A673 (cell line): Measurements from ENCODE around the gene SINHCAF. TPM values are rescaled to one million over a fixed set of nuclear protein-coding genes. Genes with fewer than 3 reads are reported as not detected.
A peak's percentile ranks its signal among the peaks of the same experiment; 100 is the strongest.
"Not testable (repeated sequence)": the region's sequence is repeated elsewhere in the genome, so short reads cannot be mapped to it uniquely, and the experiment has no call there.

Experiments
- Bru-seq: library from RNA; stranded (reverse); fragments of 400-500 nt; gene quantifications from one replicate; lab custom pipeline; 2021; lab: Mats Ljungman, UMichigan
- BruChase-seq, 2 experiments: library from RNA; stranded (reverse); fragments of 400-500 nt; gene quantifications; one replicate each; lab custom pipeline; 2021; lab: Mats Ljungman, UMichigan
- BruUV-seq: library from RNA; stranded (reverse); fragments of 400-500 nt; replicated peaks from 2 replicates; lab custom pipeline; 2021; lab: Mats Ljungman, UMichigan
- CTCF ChIA-PET: fragments of 300-600 bp; sonication (Branson Sonifier 250); formaldehyde crosslinking; loops from one replicate; lab custom pipeline; 2022; ENCODE audit warnings: antibody characterized with exemption; lab: Charles Lee
- POLR2A ChIA-PET: fragments of 300-600 bp; sonication (Branson Sonifier 250); formaldehyde crosslinking; loops from one replicate; lab custom pipeline; 2022; ENCODE audit warnings: antibody characterized with exemption; ENCODE audit not compliant: low non-redundant PET; lab: Charles Lee
- DNase-seq: peaks from one replicate; pipeline ENCODE4 v3.0.0-alpha.2; 2015; ENCODE audit warnings: low spot score
- H3K27ac ChIP-seq: fragments of 200-600 bp; sonication (generic); 2 replicates; pipeline ENCODE4 v1.5.1; 2016; ENCODE audit warnings: mixed run types, low read depth, mild to moderate bottlenecking, mixed read lengths, antibody characterized with exemption, low read length; ENCODE audit not compliant: poor library complexity, severe bottlenecking
- H3K27me3 ChIP-seq: fragments of 200-600 bp; sonication (generic); replicated peaks from 2 replicates; pipeline ENCODE4 v1.6.1; 2017; ENCODE audit warnings: mixed run types, low read depth, mild to moderate bottlenecking, mixed read lengths, antibody characterized with exemption, low read length; ENCODE audit not compliant: insufficient read depth, poor library complexity
- H3K36me3 ChIP-seq: fragments of 200-600 bp; sonication (generic); 2 replicates; pipeline ENCODE4 v1.6.1; 2016; ENCODE audit warnings: mixed run types, mild to moderate bottlenecking, mixed read lengths, antibody characterized with exemption, low read length; ENCODE audit not compliant: insufficient read depth, poor library complexity, severe bottlenecking
- H3K4me1 ChIP-seq: fragments of 200-600 bp; sonication (generic); 2 replicates; pipeline ENCODE4 v1.6.1; 2017; ENCODE audit warnings: mixed run types, mild to moderate bottlenecking, mixed read lengths, antibody characterized with exemption, low read length; ENCODE audit not compliant: insufficient read depth, poor library complexity, severe bottlenecking
- H3K4me3 ChIP-seq: fragments of 200-600 bp; sonication (generic); 2 replicates; pipeline ENCODE4 v1.5.1; 2016; ENCODE audit warnings: low read depth, mixed run types, mild to moderate bottlenecking, mixed read lengths, low read length; ENCODE audit not compliant: poor library complexity, severe bottlenecking
- H3K9me3 ChIP-seq: fragments of 200-600 bp; sonication (generic); 2 replicates; pipeline ENCODE4 v1.6.1; 2016; ENCODE audit warnings: mixed run types, low read depth, mild to moderate bottlenecking, mixed read lengths, antibody characterized with exemption, low read length; ENCODE audit not compliant: poor library complexity, severe bottlenecking
- CTCF ChIP-seq: fragments of 300-800, 200-600 bp; sonication (generic); conservative IDR thresholded peaks from 2 replicates; pipeline ENCODE4 v1.5.1; 2017; ENCODE audit warnings: low read depth, mild to moderate bottlenecking, antibody characterized with exemption, low read length, moderate library complexity, mixed read lengths
- EZH2 ChIP-seq: fragments of 200-600 bp; sonication (generic); IDR thresholded peaks from 2 replicates; pipeline ENCODE4 v1.6.1; 2017; ENCODE audit warnings: borderline replicate concordance, low read depth, mild to moderate bottlenecking, mixed read lengths, antibody characterized with exemption, low read length; ENCODE audit not compliant: poor library complexity, severe bottlenecking
- intact Hi-C: fragments of 100-400 bp; cut with micrococcal nuclease; formaldehyde crosslinking; loops from one replicate; pipeline ENCODE4 v1.10.0; 2022; ENCODE audit not compliant: unreplicated experiment
- long read RNA-seq: library from polyadenylated mRNA; stranded (forward); transcript quantifications from one replicate; pipeline ENCODE4 v2.0.0, GENCODE V29; 2022
- total RNA-seq: library from RNA; stranded (reverse); gene quantifications from 2 replicates; pipeline ENCODE4 v1.2.3, GENCODE V29; 2021

Gene SINHCAF, protein sequence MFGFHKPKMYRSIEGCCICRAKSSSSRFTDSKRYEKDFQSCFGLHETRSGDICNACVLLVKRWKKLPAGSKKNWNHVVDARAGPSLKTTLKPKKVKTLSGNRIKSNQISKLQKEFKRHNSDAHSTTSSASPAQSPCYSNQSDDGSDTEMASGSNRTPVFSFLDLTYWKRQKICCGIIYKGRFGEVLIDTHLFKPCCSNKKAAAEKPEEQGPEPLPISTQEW
- total RNA-seq: 137 and 153 TPM in 2 replicates
- Bru-seq, nascent RNA: percentile 96 among the genes with signal in this experiment
- BruChase-seq, experiment 1, labeled RNA remaining after a 2-hour chase: percentile 95 among the genes with signal in this experiment
- percentile 88 among the genes with signal in this experiment for BruChase-seq, experiment 2, labeled RNA remaining after a 6-hour chase
- long read RNA-seq, transcript SINHCAF-203 (6 exons, 1,555 nt): minor isoform, 8 of 262 reads
- long read RNA-seq, transcript SINHCAF-201 (6 exons, 3,163 nt): major isoform, 202 of 262 reads
- long read RNA-seq, partial matches to known transcripts: 2 of 262 reads
- long read RNA-seq, other reads (novel, unspliced or antisense): 49 of 262 reads

DNA sequence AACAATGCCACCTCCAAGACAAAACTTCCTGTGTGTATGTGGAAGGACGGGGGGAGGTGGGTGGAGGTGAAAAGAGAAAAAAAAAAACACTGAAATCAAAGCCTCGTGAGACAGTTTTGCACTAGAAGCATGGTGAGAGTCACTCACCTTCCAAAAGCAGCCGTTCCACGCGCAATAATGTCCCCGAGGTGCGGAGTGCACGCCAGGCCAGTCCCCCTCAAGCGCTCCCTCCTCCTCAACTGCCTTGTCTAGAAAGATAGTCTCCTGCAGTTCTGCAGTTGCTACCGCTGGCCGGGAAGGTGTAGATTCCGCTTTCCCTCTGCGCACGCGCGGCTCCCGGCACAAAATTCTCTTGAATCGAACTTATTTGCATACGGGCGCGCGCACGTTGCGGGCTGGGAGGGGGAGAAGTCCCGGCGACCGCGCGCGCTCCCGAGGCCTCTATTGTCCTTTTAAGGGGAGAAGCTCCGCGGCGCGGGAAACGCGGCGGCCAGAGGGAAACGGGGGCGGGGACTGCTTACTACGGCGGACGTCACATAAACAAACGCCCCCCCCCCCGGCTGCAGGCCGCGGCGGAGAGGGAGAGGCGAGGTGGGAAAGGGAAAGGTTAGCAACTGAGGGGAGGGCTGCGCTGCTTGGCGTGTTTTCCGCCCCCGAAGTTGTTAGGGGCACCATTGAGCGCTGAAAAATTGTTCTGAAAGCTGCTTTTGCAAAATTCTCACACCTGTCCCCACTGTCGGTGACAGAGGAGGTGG lies at the start of gene SINHCAF:
Gene SINHCAF, minus strand, starts transcription at position 274 of the 755 bp plus-strand sequence. CDS start 27,946 bp downstream, outside the sequence.
- DNase-seq: peak; percentile 100
- no peaks in the 10 kb centered on the region for H3K9me3 ChIP-seq
- H3K4me3 ChIP-seq: peak within 1 kb of the TSS; percentile 88
- CTCF ChIA-PET: no interaction called here
- POLR2A ChIA-PET: interaction anchor here (0.6 kb wide), 2 partner anchors 190 to 387 kb away, joined by 3 to 21 read pairs; no protein-coding TSS in a partner anchor
- H3K27ac ChIP-seq: peak within 1 kb of the TSS; percentile 96
- no peak for TF ChIP-seq CTCF
- no peak for TF ChIP-seq EZH2
- peaks cover 27% of the 10 kb centered on the region for H3K4me1 ChIP-seq
- intact Hi-C loops: no loop called here
- BruUV-seq: no TSS peak
- H3K27me3 ChIP-seq: no peaks in the 10 kb centered on the region
- H3K36me3 ChIP-seq: no peaks in the 10 kb centered on the region

- H3K4me3 ChIP-seq, H3K36me3 ChIP-seq, POLR2A ChIA-PET, intact Hi-C loops, H3K27ac ChIP-seq, H3K9me3 ChIP-seq, BruUV-seq, H3K27me3 ChIP-seq, DNase-seq, H3K4me1 ChIP-seq, CTCF ChIA-PET: not testable (repeated sequence)
Observed at GRCh38 chr12:31375422-31375821, 49.5 kb upstream of the SINHCAF start.

DNA sequence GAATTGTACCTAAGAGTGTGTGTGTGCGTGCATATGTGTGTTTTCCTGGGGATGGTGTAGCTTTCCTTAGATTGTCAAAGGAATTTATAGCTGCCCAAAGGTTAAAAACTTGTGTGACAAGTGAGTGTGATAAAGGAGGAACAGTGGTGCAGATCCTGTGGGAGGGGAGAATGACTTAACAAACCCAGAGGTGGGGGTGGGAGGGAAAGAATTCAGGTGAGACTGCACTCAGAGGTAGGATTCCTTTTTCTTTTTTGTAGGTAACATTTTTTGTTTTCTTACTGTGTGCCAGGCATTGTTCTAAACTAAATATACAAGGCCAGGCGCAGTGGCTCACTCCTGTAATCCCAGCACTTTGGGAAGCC lies 45.3 kb upstream of the SINHCAF start:
- POLR2A ChIA-PET: no interaction called here

More for the DNA sequence above, 45.3 kb upstream of the SINHCAF start:
- no TSS peak for BruUV-seq
- intact Hi-C loops: no loop called here
- no peaks in the 10 kb centered on the region for H3K27me3 ChIP-seq
- no peak for DNase-seq
- CTCF ChIA-PET: interaction anchor here (0.6 kb wide), 1 partner anchor 621 kb away, joined by 7 read pairs; no protein-coding TSS in a partner anchor
- no peak overlapping the region for H3K4me3 ChIP-seq
- TF ChIP-seq CTCF (no peak), EZH2 (no peak)
- no peak overlapping the region for H3K27ac ChIP-seq
- peaks cover 6% of the 10 kb centered on the region for H3K4me1 ChIP-seq
- H3K36me3 ChIP-seq: no peaks in the 10 kb centered on the region
- H3K9me3 ChIP-seq: no peaks in the 10 kb centered on the region
